DND-41 (cell line): ENCODE measurements around the gene CFAP157.

Source experiments
- ATAC-seq: fragments of 200-7000 bp; cut with Tn5 transposase; 3 replicates; pipeline ENCODE4 v1.9.1; 2021; ENCODE audit warnings: low read depth; ENCODE audit not compliant: insufficient read depth
- DNase-seq: peaks from one replicate; pipeline ENCODE4 v3.0.0-alpha.2; 2020
- H2AFZ ChIP-seq: 2 replicates; pipeline ENCODE4 v1.6.0; 2012; ENCODE audit warnings: low read depth, low read length
- H3K27ac ChIP-seq: 2 replicates; pipeline ENCODE4 v1.5.1; 2012; ENCODE audit warnings: low read length, inconsistent platforms
- H3K27me3 ChIP-seq: fragments of 200-600 bp; sonication (generic); 2 replicates; pipeline ENCODE4 v1.6.0; 2012; ENCODE audit warnings: low read length, mild to moderate bottlenecking, inconsistent platforms; ENCODE audit not compliant: insufficient read depth, poor library complexity
- H3K36me3 ChIP-seq: 2 replicates; pipeline ENCODE4 v1.5.1; 2012; ENCODE audit warnings: low read length, inconsistent platforms; ENCODE audit not compliant: insufficient read depth
- H3K4me1 ChIP-seq: 2 replicates; pipeline ENCODE4 v1.5.1; 2012; ENCODE audit warnings: mild to moderate bottlenecking, low read length; ENCODE audit not compliant: insufficient read depth
- H3K4me2 ChIP-seq: 2 replicates; pipeline ENCODE4 v1.6.0; 2012; ENCODE audit warnings: mild to moderate bottlenecking, moderate library complexity, low read length, inconsistent platforms; ENCODE audit not compliant: insufficient read depth
- H3K4me3 ChIP-seq, 2 experiments: fragments of 200-600 bp in 1 of 2; shearing (Covaris generic) in 1 of 2; 2 replicates each; pipeline ENCODE4 v1.5.1; 2012 to 2016; ENCODE audit warnings: inconsistent platforms in 2 of 2, low read length in 2 of 2, mild to moderate bottlenecking in 2 of 2, low read depth in 1 of 2, moderate library complexity in 1 of 2
- H3K79me2 ChIP-seq: 2 replicates; pipeline ENCODE4 v1.6.0; 2012; ENCODE audit warnings: low read length, inconsistent platforms; ENCODE audit not compliant: insufficient read depth
- H3K9ac ChIP-seq: 2 replicates; pipeline ENCODE4 v1.6.0; 2012; ENCODE audit warnings: low read depth, mild to moderate bottlenecking, inconsistent platforms, low read length, moderate library complexity
- H3K9me3 ChIP-seq: 2 replicates; pipeline ENCODE4 v1.5.1; 2012; ENCODE audit warnings: low read length, moderate library complexity, mild to moderate bottlenecking, inconsistent platforms; ENCODE audit not compliant: insufficient read depth, severe bottlenecking
- H4K20me1 ChIP-seq: 2 replicates; pipeline ENCODE4 v1.6.0; 2012; ENCODE audit warnings: low read length; ENCODE audit not compliant: insufficient read depth
- CTCF ChIP-seq: IDR thresholded peaks from 2 replicates; pipeline ENCODE4 v1.5.1; 2012; ENCODE audit warnings: borderline replicate concordance, low read length, moderate library complexity, mild to moderate bottlenecking; ENCODE audit not compliant: poor library complexity, severe bottlenecking; ENCODE audit errors: extremely low read depth
- EZH2 ChIP-seq: IDR thresholded peaks from 3 replicates; pipeline ENCODE4 v1.6.1; 2012; ENCODE audit warnings: borderline replicate concordance, low read depth, mild to moderate bottlenecking, moderate library complexity, low read length, inconsistent platforms; ENCODE audit not compliant: severe bottlenecking

CFAP157 gene

GRCh38 chr9:127730262-127730661 is 23.5 kb downstream of the CFAP157 start:
- DNase-seq (no peak), ATAC-seq (no peak)
- no peak overlapping the region for H2AFZ ChIP-seq
- H3K9ac ChIP-seq = no peak overlapping the region
- peaks cover 12% of the 10 kb centered on the region; the same call in 1 of the 2 replicates for H3K36me3 ChIP-seq
- no peak overlapping the region for H3K27ac ChIP-seq
- H3K4me2 ChIP-seq = no peak overlapping the region
- TF ChIP-seq EZH2 = no peak
- TF ChIP-seq CTCF = no peak
- H3K27me3 ChIP-seq = no peaks in the 10 kb centered on the region
- H3K4me3 ChIP-seq = no peak overlapping the region
- H3K79me2 ChIP-seq = 0 out of 2 replicates have a peak, but pooled peaks cover 2% of the 10 kb centered on the region
- H4K20me1 ChIP-seq = 0 out of 2 replicates have a peak, but pooled peaks cover 4% of the 10 kb centered on the region
- peaks cover 12% of the 10 kb centered on the region for H3K4me1 ChIP-seq
- no peaks in the 10 kb centered on the region for H3K9me3 ChIP-seq

- Histone ChIP-seq H3K79me2 (0 out of 2 replicates have a peak, but pooled peaks cover 2% of the 10 kb centered on the region), H3K36me3 (peaks cover 12% of the 10 kb centered on the region; the same call in 1 of the 2 replicates), H3K9me3 (no peaks in the 10 kb centered on the region), H4K20me1 (0 out of 2 replicates have a peak, but pooled peaks cover 4% of the 10 kb centered on the region), H2AFZ (no peak overlapping the region), H3K27me3 (no peaks in the 10 kb centered on the region), H3K27ac (no peak overlapping the region), H3K4me1 (peaks cover 19% of the 10 kb centered on the region), H3K9ac (no peak overlapping the region), H3K4me3 (no peak overlapping the region), H3K4me2 (no peak overlapping the region)
- TF ChIP-seq EZH2 = no peak
- TF ChIP-seq CTCF = no peak
- no peak for DNase-seq
- ATAC-seq = no peak
These were observed 24.1 kb downstream of the CFAP157 start for GRCh38 chr9:127730799-127731410.

- no peak for DNase-seq
- no peak overlapping the region for H2AFZ ChIP-seq
- H3K27me3 ChIP-seq = no peaks in the 10 kb centered on the region
- TF ChIP-seq CTCF = no peak
- no peak for TF ChIP-seq EZH2
- H3K4me2 ChIP-seq = no peak overlapping the region
- ATAC-seq = no peak
- no peaks in the 10 kb centered on the region for H3K9me3 ChIP-seq
- peaks cover 12% of the 10 kb centered on the region; the same call in 1 of the 2 replicates for H3K36me3 ChIP-seq
- H3K27ac ChIP-seq = no peak overlapping the region
- peaks cover 21% of the 10 kb centered on the region for H3K4me1 ChIP-seq
- no peak overlapping the region for H3K9ac ChIP-seq
- no peak overlapping the region for H3K4me3 ChIP-seq
- H3K79me2 ChIP-seq = 0 out of 2 replicates have a peak, but pooled peaks cover 2% of the 10 kb centered on the region
- H4K20me1 ChIP-seq = 0 out of 2 replicates have a peak, but pooled peaks cover 4% of the 10 kb centered on the region
These were observed 25.1 kb downstream of the CFAP157 start for GRCh38 chr9:127731938-127732337.
